HG03060 (cell line): ENCODE data around the gene TGFBR3.
"Not testable (repeated sequence)": the region's sequence is repeated elsewhere in the genome, so short reads cannot be mapped to it uniquely, and the experiment has no call there.

ENCODE experiments used
- ATAC-seq: cut with Tn5 transposase; IDR thresholded peaks from one replicate; pipeline ENCODE4 v1.9.1; 2021; ENCODE audit warnings: low read depth, moderate number of reproducible peaks; ENCODE audit not compliant: unreplicated experiment

TGFBR3 gene

GRCh38 chr1:91852011-91852410 lies 33.9 kb downstream of the TGFBR3 start:
- ATAC-seq: not testable (repeated sequence)

GRCh38 chr1:91851130-91852010 lies 34.6 kb downstream of the TGFBR3 start:
- no peak for ATAC-seq

GRCh38 chr1:91850708-91851107 lies 35.2 kb downstream of the TGFBR3 start:
- ATAC-seq: no peak

- no peak for ATAC-seq
These were observed 38.1 kb downstream of the TGFBR3 start for GRCh38 chr1:91847851-91848250.

GRCh38 chr1:91846639-91847013 lies 39.3 kb downstream of the TGFBR3 start:
- no peak for ATAC-seq

GRCh38 chr1:91846007-91846638 lies 39.8 kb downstream of the TGFBR3 start:
- no peak for ATAC-seq

GRCh38 chr1:91844862-91845528 lies 41.0 kb downstream of the TGFBR3 start:
- no peak for ATAC-seq

- no peak for ATAC-seq
These were observed 42.1 kb downstream of the TGFBR3 start for GRCh38 chr1:91843843-91844242.

GRCh38 chr1:91842563-91842962 lies 43.4 kb downstream of the TGFBR3 start:
- no peak for ATAC-seq

- no peak for ATAC-seq
These were observed 43.9 kb downstream of the TGFBR3 start for GRCh38 chr1:91842056-91842455.

GRCh38 chr1:91840276-91840675 lies 45.7 kb downstream of the TGFBR3 start:
- not testable (repeated sequence) for ATAC-seq

GRCh38 chr1:91836331-91837040 lies 49.5 kb downstream of the TGFBR3 start:
- no peak for ATAC-seq

GRCh38 chr1:91835087-91835521 lies 50.8 kb downstream of the TGFBR3 start:
- no peak for ATAC-seq

- not testable (repeated sequence) for ATAC-seq
These were observed 51.4 kb downstream of the TGFBR3 start for GRCh38 chr1:91834549-91834948.

- no peak for ATAC-seq
These were observed 52.0 kb downstream of the TGFBR3 start for GRCh38 chr1:91833946-91834345.

- no peak for ATAC-seq
These were observed 54.6 kb downstream of the TGFBR3 start for GRCh38 chr1:91831132-91831930.

GRCh38 chr1:91830242-91831131 lies 55.5 kb downstream of the TGFBR3 start:
- ATAC-seq: no peak

GRCh38 chr1:91829293-91830153 lies 56.4 kb downstream of the TGFBR3 start:
- ATAC-seq: no peak
